ENCODE data around the gene CACUL1.

GRCh38 chr10:118708571-118708970 is 46.2 kb downstream of the CACUL1 start:
- no peak for TF ChIP-seq E4F1 (CRISPR knock-in tag; IDR thresholded peaks at IDR 0.05; ENCODE audit: borderline replicate concordance)
- TF ChIP-seq CHD2 (IDR thresholded peaks at IDR 0.05; ENCODE audit: low read depth, low read length), result no peak
- no peak for TF ChIP-seq POLR2AphosphoS2 (IDR thresholded peaks at IDR 0.05; ENCODE audit: low read length)

All from K562 (cell line).